IMR-90 (cell line): ENCODE results near the gene NOX3. TPM values are rescaled to one million over a fixed set of nuclear protein-coding genes. Genes with fewer than 3 reads are reported as not detected.

ENCODE experiments used
- ATAC-seq: fragments of 200-7000 bp; cut with Tn5 transposase; 2 replicates; pipeline ENCODE4 v1.9.1; 2020; ENCODE audit warnings: low read depth, mild to moderate bottlenecking, moderate library complexity
- BruUV-seq: library from RNA; stranded (reverse); fragments of 400-500 nt; replicated peaks from 2 replicates; lab custom pipeline; 2021; lab: Mats Ljungman, UMichigan
- CTCF ChIA-PET: fragments of 300-600 bp; formaldehyde crosslinking; extraction: SDS; loops from one replicate; lab custom pipeline; 2021; ENCODE audit warnings: antibody characterized with exemption; lab: Yijun Ruan, JAX
- POLR2A ChIA-PET: fragments of 300-600 bp; sonication (Branson Sonifier 250); formaldehyde crosslinking; loops from one replicate; lab custom pipeline; 2022; ENCODE audit warnings: antibody characterized with exemption; ENCODE audit not compliant: unreplicated experiment; lab: Charles Lee
- DNase-seq: peaks from one replicate; pipeline ENCODE4 v3.0.0; 2013
- H2AFZ ChIP-seq: replicated peaks from 2 replicates; pipeline ENCODE3; 2013; ENCODE audit warnings: low read length, mild to moderate bottlenecking; ENCODE audit not compliant: poor library complexity
- H2AK5ac ChIP-seq: 2 replicates; pipeline ENCODE4 v1.6.1; 2013; ENCODE audit warnings: low read depth, low read length, inconsistent platforms
- H2AK9ac ChIP-seq: replicated peaks from 2 replicates; pipeline ENCODE3; 2013; ENCODE audit warnings: mild to moderate bottlenecking, low read depth, low read length, moderate library complexity; ENCODE audit not compliant: poor library complexity
- H2BK120ac ChIP-seq: 2 replicates; pipeline ENCODE4 v1.6.1; 2013; ENCODE audit warnings: low read depth, low read length, inconsistent platforms
- H2BK15ac ChIP-seq: 3 replicates; pipeline ENCODE4 v1.6.1; 2013; ENCODE audit warnings: low read depth, low read length, inconsistent platforms
- H2BK20ac ChIP-seq: 2 replicates; pipeline ENCODE4 v1.6.1; 2013; ENCODE audit warnings: low read depth, mild to moderate bottlenecking, inconsistent platforms, low read length, moderate library complexity
- H2BK5ac ChIP-seq: 2 replicates; pipeline ENCODE4 v1.6.1; 2013; ENCODE audit warnings: mild to moderate bottlenecking, low read depth, low read length, inconsistent platforms; ENCODE audit not compliant: poor library complexity, severe bottlenecking
- H3K14ac ChIP-seq: replicated peaks from 2 replicates; pipeline ENCODE4 v1.6.1; 2013; ENCODE audit warnings: low read depth, low read length, inconsistent platforms
- H3K18ac ChIP-seq: 2 replicates; pipeline ENCODE4 v1.6.1; 2013; ENCODE audit warnings: low read depth, low read length, control low read depth
- H3K23ac ChIP-seq: 2 replicates; pipeline ENCODE4 v1.6.1; 2013; ENCODE audit warnings: low read depth, low read length, inconsistent platforms
- H3K27ac ChIP-seq: 2 replicates; pipeline ENCODE4 v1.5.1; 2013; ENCODE audit warnings: mild to moderate bottlenecking, control low read depth, low read length; ENCODE audit not compliant: insufficient read depth
- H3K27me3 ChIP-seq: 2 replicates; pipeline ENCODE4 v1.6.1; 2013; ENCODE audit warnings: low read length; ENCODE audit not compliant: control insufficient read depth, insufficient read depth
- H3K36me3 ChIP-seq: 2 replicates; pipeline ENCODE4 v1.6.1; 2013; ENCODE audit warnings: low read length, mixed read lengths; ENCODE audit not compliant: control insufficient read depth, insufficient read depth
- H3K4ac ChIP-seq: 2 replicates; pipeline ENCODE4 v1.6.1; 2013; ENCODE audit warnings: low read depth, low read length, inconsistent platforms
- H3K4me1 ChIP-seq: 2 replicates; pipeline ENCODE4 v1.6.1; 2013; ENCODE audit warnings: low read length, mixed read lengths; ENCODE audit not compliant: control insufficient read depth, insufficient read depth
- H3K4me2 ChIP-seq: 2 replicates; pipeline ENCODE4 v1.6.1; 2013; ENCODE audit warnings: low read depth, mild to moderate bottlenecking, control low read depth, low read length, moderate library complexity
- H3K4me3 ChIP-seq: 2 replicates; pipeline ENCODE4 v1.5.1; 2013; ENCODE audit warnings: low read depth, mild to moderate bottlenecking, control low read depth, low read length, moderate library complexity; ENCODE audit not compliant: insufficient read depth
- H3K56ac ChIP-seq: 2 replicates; pipeline ENCODE4 v1.6.1; 2013; ENCODE audit warnings: low read length, inconsistent platforms; ENCODE audit not compliant: insufficient read depth; ENCODE audit errors: extremely low read depth
- H3K79me1 ChIP-seq, 2 experiments: 2 replicates each; pipeline ENCODE4 v1.6.1; 2013; ENCODE audit warnings: low read length in 2 of 2, inconsistent platforms in 1 of 2, low read depth in 1 of 2
- H3K9ac ChIP-seq: 2 replicates; pipeline ENCODE4 v1.6.1; 2013; ENCODE audit warnings: low read depth, low read length, control low read depth
- H3K9me1 ChIP-seq: 2 replicates; pipeline ENCODE4 v1.6.1; 2013; ENCODE audit warnings: low read length, inconsistent platforms; ENCODE audit not compliant: insufficient read depth
- H3K9me3 ChIP-seq: 2 replicates; pipeline ENCODE4 v1.6.1; 2013; ENCODE audit warnings: low read length; ENCODE audit not compliant: control insufficient read depth, insufficient read depth
- H4K20me1 ChIP-seq: 2 replicates; pipeline ENCODE4 v1.6.1; 2013; ENCODE audit warnings: low read length, inconsistent platforms; ENCODE audit not compliant: insufficient read depth
- H4K5ac ChIP-seq: 2 replicates; pipeline ENCODE4 v1.6.1; 2013; ENCODE audit warnings: mild to moderate bottlenecking, low read depth, low read length, control low read depth
- H4K8ac ChIP-seq, 2 experiments: 2 replicates each; pipeline ENCODE4 v1.6.1; 2013; ENCODE audit warnings: low read depth in 2 of 2, low read length in 2 of 2, control low read depth in 1 of 2, inconsistent platforms in 1 of 2
- H4K91ac ChIP-seq: 2 replicates; pipeline ENCODE4 v1.6.1; 2013; ENCODE audit warnings: low read depth, low read length, inconsistent platforms; ENCODE audit not compliant: insufficient read depth
- FOS ChIP-seq: fragments of 150-350 bp; IDR thresholded peaks from 2 replicates; pipeline ENCODE4 v1.6.1; 2016; ENCODE audit warnings: low read depth, low read length
- SMC3 ChIP-seq: fragments of 150-350 bp; IDR thresholded peaks from 2 replicates; pipeline ENCODE4 v1.6.1; 2016; ENCODE audit warnings: low read depth, mild to moderate bottlenecking, antibody characterized with exemption, low read length, moderate library complexity
- WGBS, 2 experiments: methylation state at CpG; one replicate each; pipeline versions ENCODE4 v1.1.5 to v1.1.7; 2013; ENCODE audit warnings: missing lambda C conversion rate in 2 of 2; ENCODE audit not compliant: insufficient read length in 1 of 2; ENCODE audit errors: extremely low coverage in 2 of 2; 5-methylcytosine and 5-hydroxymethylcytosine counted together
- dilution Hi-C: fragments of 300-500 bp; cut with HindIII; formaldehyde crosslinking; loops from one replicate; pipeline ENCODE4 v1.14.3; 2018; ENCODE audit warnings: low sequenced_read_pairs; ENCODE audit not compliant: unreplicated experiment
- in situ Hi-C: fragments of 300-500 bp; cut with MboI; formaldehyde crosslinking; loops from 3 replicates; pipeline ENCODE4 v1.14.3; 2019; ENCODE audit warnings: low sequenced_read_pairs, inconsistent platforms, mixed read lengths
- intact Hi-C: fragments of 100-400 bp; cut with micrococcal nuclease; formaldehyde crosslinking; loops from 2 replicates; pipeline ENCODE4 v1.10.0; 2022
- polyA plus RNA-seq, 3 experiments: library from polyadenylated mRNA; depleted of rRNA; stranded (reverse); fragments of >200 nt; gene quantifications; 2 replicates each; pipeline ENCODE4 v1.2.3, GENCODE V29; 2012; ENCODE audit warnings: low replicate concordance in 1 of 3
- total RNA-seq: library from RNA; depleted of rRNA; stranded (reverse); fragments of >200 nt; gene quantifications from 2 replicates; pipeline ENCODE4 v1.2.3, GENCODE V29; 2012
- TF ChIP-seq, protein P1 (sequence below): fragments of 150-350 bp; IDR thresholded peaks from 2 replicates; pipeline ENCODE4 v1.6.1; 2016; ENCODE audit warnings: low read depth, mild to moderate bottlenecking, low read length, moderate library complexity, borderline replicate concordance
- TF ChIP-seq, protein P2 (sequence below): fragments of 150-350 bp; IDR thresholded peaks from 2 replicates; pipeline ENCODE4 v1.6.1; 2017; ENCODE audit warnings: mild to moderate bottlenecking, antibody characterized with exemption, low read length, low read depth

NOX3 gene
- total and polyA plus RNA-seq, 2 of the 4 experiments (the other 2 are of a cell fraction): not detected

DNA sequence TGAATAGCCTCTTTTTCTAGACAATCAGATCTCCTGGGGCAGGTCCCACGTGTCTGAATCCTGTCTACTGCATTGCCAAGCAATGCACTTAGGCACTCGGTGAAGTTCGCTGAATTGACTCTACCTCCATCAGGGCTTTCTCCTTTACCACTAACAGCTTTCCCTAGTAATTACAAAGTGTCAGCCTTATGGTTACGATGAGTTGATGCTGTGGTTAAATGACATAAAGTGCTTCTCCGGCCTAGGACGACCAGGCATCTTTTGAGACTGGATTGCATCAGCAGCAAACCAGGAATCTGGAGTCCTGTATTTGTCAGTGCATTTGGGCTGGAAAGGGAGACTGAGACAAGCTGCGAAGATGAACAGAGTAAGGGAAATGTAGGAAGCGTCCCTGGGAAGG, 21.5 kb downstream of the NOX3 start:
- WGBS, 2 experiments: 89% methylated on average over 2 of the region's 8 CpGs; no CpG with 5 or more reads in 1 of the 2 experiments
- no peaks in the 10 kb centered on the region for H3K36me3 ChIP-seq
- 0 out of 2 replicates have a peak, but pooled peaks cover 4% of the 10 kb centered on the region for H3K9me1 ChIP-seq
- BruUV-seq: no TSS peak
- H4K91ac ChIP-seq: no peak overlapping the region
- H3K14ac ChIP-seq: no peak overlapping the region
- no peaks in the 10 kb centered on the region for H3K27me3 ChIP-seq
- TF ChIP-seq SMC3 (no peak), FOS (no peak)
- TF ChIP-seq, protein P1, sequence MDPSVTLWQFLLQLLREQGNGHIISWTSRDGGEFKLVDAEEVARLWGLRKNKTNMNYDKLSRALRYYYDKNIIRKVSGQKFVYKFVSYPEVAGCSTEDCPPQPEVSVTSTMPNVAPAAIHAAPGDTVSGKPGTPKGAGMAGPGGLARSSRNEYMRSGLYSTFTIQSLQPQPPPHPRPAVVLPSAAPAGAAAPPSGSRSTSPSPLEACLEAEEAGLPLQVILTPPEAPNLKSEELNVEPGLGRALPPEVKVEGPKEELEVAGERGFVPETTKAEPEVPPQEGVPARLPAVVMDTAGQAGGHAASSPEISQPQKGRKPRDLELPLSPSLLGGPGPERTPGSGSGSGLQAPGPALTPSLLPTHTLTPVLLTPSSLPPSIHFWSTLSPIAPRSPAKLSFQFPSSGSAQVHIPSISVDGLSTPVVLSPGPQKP: no peak
- TF ChIP-seq, protein P2, sequence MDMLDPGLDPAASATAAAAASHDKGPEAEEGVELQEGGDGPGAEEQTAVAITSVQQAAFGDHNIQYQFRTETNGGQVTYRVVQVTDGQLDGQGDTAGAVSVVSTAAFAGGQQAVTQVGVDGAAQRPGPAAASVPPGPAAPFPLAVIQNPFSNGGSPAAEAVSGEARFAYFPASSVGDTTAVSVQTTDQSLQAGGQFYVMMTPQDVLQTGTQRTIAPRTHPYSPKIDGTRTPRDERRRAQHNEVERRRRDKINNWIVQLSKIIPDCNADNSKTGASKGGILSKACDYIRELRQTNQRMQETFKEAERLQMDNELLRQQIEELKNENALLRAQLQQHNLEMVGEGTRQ: no peak
- no peak overlapping the region for H4K8ac ChIP-seq
- H3K4ac ChIP-seq: no peak overlapping the region
- DNase-seq (no peak), ATAC-seq (no peak)
- no peak overlapping the region for H2BK5ac ChIP-seq
- CTCF ChIA-PET: no interaction called here
- no peak overlapping the region for H3K9ac ChIP-seq
- H3K4me3 ChIP-seq: no peak overlapping the region
- no peaks in the 10 kb centered on the region for H3K79me1 ChIP-seq
- H2AK5ac ChIP-seq: no peak overlapping the region
- no peak overlapping the region for H3K23ac ChIP-seq
- dilution Hi-C loops: no loop called here
- POLR2A ChIA-PET: no interaction called here
- H3K18ac ChIP-seq: no peak overlapping the region
- H3K27ac ChIP-seq: no peak overlapping the region
- H2AFZ ChIP-seq: no peak overlapping the region
- no peak overlapping the region for H3K56ac ChIP-seq
- H2BK20ac ChIP-seq: no peak overlapping the region
- no peaks in the 10 kb centered on the region for H3K9me3 ChIP-seq
- 0 out of 3 replicates have a peak overlapping the region, but pooled peaks have one; percentile 4 for H2BK15ac ChIP-seq
- peaks cover 1% of the 10 kb centered on the region for H3K4me1 ChIP-seq
- H2BK120ac ChIP-seq: no peak overlapping the region
- no peak overlapping the region for H3K4me2 ChIP-seq
- H4K20me1 ChIP-seq: no peaks in the 10 kb centered on the region
- H4K5ac ChIP-seq: no peak overlapping the region
- no peak overlapping the region for H2AK9ac ChIP-seq
- intact Hi-C loops: no loop called here
- in situ Hi-C loops: no loop called here
